GM23338 (cell line): ENCODE measurements around the gene DNAH17. TPM values are rescaled to one million over a fixed set of nuclear protein-coding genes. Genes with fewer than 3 reads are reported as not detected.

Source experiments
- ATAC-seq: fragments of 200-7000 bp; cut with Tn5 transposase; 3 replicates; pipeline ENCODE4 v1.9.1; 2020
- DNase-seq: peaks from one replicate; pipeline ENCODE4 v3.0.0-alpha.2; 2015; ENCODE audit warnings: low spot score
- H2AFZ ChIP-seq: fragments of 200-600 bp; sonication (generic); 2 replicates; pipeline ENCODE4 v1.8.0; 2016; ENCODE audit warnings: antibody characterized with exemption, mild to moderate bottlenecking, moderate library complexity
- H3F3A ChIP-seq: fragments of 200-600 bp; sonication (generic); replicated peaks from 2 replicates; pipeline ENCODE4 v1.8.0; 2017; ENCODE audit warnings: antibody characterized with exemption, mixed run types, low read depth
- H3K27ac ChIP-seq: fragments of 200-600 bp; sonication (generic); 2 replicates; pipeline ENCODE4 v1.6.1; 2016; ENCODE audit warnings: low read depth
- H3K27me3 ChIP-seq: fragments of 200-600 bp; sonication (generic); 2 replicates; pipeline ENCODE4 v1.8.0; 2016; ENCODE audit warnings: mild to moderate bottlenecking, mixed run types, moderate library complexity; ENCODE audit not compliant: insufficient read depth
- H3K36me3 ChIP-seq: fragments of 200-600 bp; sonication (generic); 2 replicates; pipeline ENCODE4 v1.8.0; 2016; ENCODE audit warnings: mild to moderate bottlenecking; ENCODE audit not compliant: insufficient read depth
- H3K4me1 ChIP-seq: fragments of 200-600 bp; sonication (generic); 2 replicates; pipeline ENCODE4 v1.8.0; 2016; ENCODE audit warnings: mild to moderate bottlenecking, moderate library complexity; ENCODE audit not compliant: insufficient read depth
- H3K4me2 ChIP-seq: fragments of 200-600 bp; sonication (generic); 2 replicates; pipeline ENCODE4 v1.7.1; 2017; ENCODE audit warnings: mixed run types
- H3K4me3 ChIP-seq: fragments of 200-600 bp; sonication (generic); 2 replicates; pipeline ENCODE4 v1.6.1; 2016; ENCODE audit warnings: mixed run types
- H3K79me2 ChIP-seq: fragments of 200-600 bp; sonication (generic); replicated peaks from 2 replicates; pipeline ENCODE4 v1.8.0; 2017; ENCODE audit warnings: mild to moderate bottlenecking; ENCODE audit not compliant: insufficient read depth
- H3K9me2 ChIP-seq: fragments of 200-600 bp; sonication (generic); 2 replicates; pipeline ENCODE4 v1.8.0; 2017; ENCODE audit not compliant: insufficient read depth
- H4K20me1 ChIP-seq: fragments of 200-600 bp; sonication (generic); replicated peaks from 2 replicates; pipeline ENCODE4 v1.8.0; 2017; ENCODE audit warnings: mild to moderate bottlenecking; ENCODE audit not compliant: insufficient read depth
- H3K27ac Mint-ChIP-seq: 2 replicates; pipeline ENCODE4 v1.8.0; 2020; ENCODE audit warnings: inconsistent platforms, mild to moderate bottlenecking, moderate library complexity, mixed read lengths
- H3K27me3 Mint-ChIP-seq: 3 replicates; pipeline ENCODE4 v1.8.0; 2022; ENCODE audit warnings: low read depth, mild to moderate bottlenecking, moderate library complexity, mixed read lengths, inconsistent platforms; ENCODE audit not compliant: insufficient read depth, poor library complexity
- H3K36me3 Mint-ChIP-seq: 3 replicates; pipeline ENCODE4 v1.8.0; 2021; ENCODE audit warnings: low read depth, mild to moderate bottlenecking, inconsistent platforms, moderate library complexity, mixed read lengths
- H3K4me1 Mint-ChIP-seq: 3 replicates; pipeline ENCODE4 v1.8.0; 2020; ENCODE audit warnings: mild to moderate bottlenecking, inconsistent platforms, mixed read lengths
- H3K4me3 Mint-ChIP-seq: 3 replicates; pipeline ENCODE4 v1.8.0; 2021; ENCODE audit warnings: moderate library complexity, mild to moderate bottlenecking, inconsistent platforms, mixed read lengths
- H3K9me3 Mint-ChIP-seq: 3 replicates; pipeline ENCODE4 v1.8.0; 2020; ENCODE audit warnings: moderate library complexity, mild to moderate bottlenecking, inconsistent platforms, mixed read lengths
- CTCF ChIP-seq, 2 experiments: fragments of 200-600 bp in 1 of 2; sonication (generic) in 1 of 2; conservative IDR thresholded peaks; 2 replicates each; pipeline versions ENCODE4 v1.5.1 to v1.6.1; 2016 to 2017; ENCODE audit warnings: antibody characterized with exemption in 2 of 2, low read depth in 2 of 2, mild to moderate bottlenecking in 2 of 2, moderate library complexity in 1 of 2
- ETS1 ChIP-seq: IDR thresholded peaks from 2 replicates; pipeline ENCODE4 v1.6.1; 2016; ENCODE audit warnings: antibody characterized with exemption
- ZNF114 ChIP-seq: fragments of 250-450 bp; sonication (Bioruptor Pico); IDR thresholded peaks from 2 replicates; pipeline ENCODE4 v1.5.0; 2020; ENCODE audit warnings: mild to moderate bottlenecking, moderate library complexity
- ZNF462 ChIP-seq: fragments of 250-450 bp; sonication (Bioruptor Pico); IDR thresholded peaks from 2 replicates; pipeline ENCODE4 v1.5.0; 2020; ENCODE audit warnings: mild to moderate bottlenecking, moderate library complexity
- polyA plus RNA-seq: library from polyadenylated mRNA; unstranded; fragments of >200 nt; fragmentation: Nextera tagmentation; extraction: Ambion mirVana; gene quantifications from 2 replicates; pipeline ENCODE4 v1.2.1, GENCODE V29; 2016
- total RNA-seq: library from RNA; depleted of rRNA; stranded (reverse); fragments of >200 nt; shearing (Covaris generic); gene quantifications from 2 replicates; pipeline ENCODE4 v1.2.3, GENCODE V29; 2014

DNAH17 gene
- total and polyA plus RNA-seq, 2 experiments from 2014 or later: 0.59 to 2.0 TPM

GRCh38 chr17:78544881-78545755 lies 32.1 kb downstream of the DNAH17 start (continued):
- TF ChIP-seq ZNF462 (CRISPR knock-in tag): no peak

DNA sequence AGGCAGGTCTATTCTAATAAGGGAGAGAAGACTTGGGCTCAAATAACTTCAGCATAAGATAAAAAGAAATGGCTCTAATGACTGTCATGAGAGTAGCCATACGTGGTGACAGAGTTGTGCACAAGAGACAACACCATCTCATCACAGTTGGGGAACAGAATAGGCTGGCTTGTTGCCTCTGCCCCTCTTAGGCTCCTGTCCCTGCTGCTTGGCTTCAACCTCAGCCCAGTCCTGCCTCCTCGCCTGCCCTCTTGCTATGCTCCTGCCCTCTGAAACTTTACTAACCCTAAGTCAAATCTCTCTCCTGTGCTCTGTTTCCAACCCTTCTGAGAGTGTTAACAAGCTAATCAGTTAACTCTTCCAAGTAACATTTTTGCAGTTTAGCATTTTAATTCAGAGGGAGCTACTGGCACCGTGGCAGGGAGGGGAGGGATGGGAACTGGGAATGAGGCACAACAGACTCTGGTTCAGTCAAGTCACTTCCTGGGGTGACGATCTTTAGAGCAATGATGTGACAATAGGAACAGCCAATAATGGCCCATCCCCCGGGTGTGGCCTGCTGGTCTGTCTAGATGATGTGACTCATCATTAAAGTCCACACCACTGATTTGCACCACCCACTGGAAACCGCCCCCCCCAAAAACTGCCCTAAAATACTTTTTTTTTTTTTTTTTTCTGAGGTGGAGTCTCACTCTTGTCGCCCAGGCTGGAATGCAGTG lies 35.5 kb downstream of the DNAH17 start:
- Mint-ChIP-seq H3K27me3 (peaks cover 5% of the 10 kb centered on the region), H3K9me3 (no peaks in the 10 kb centered on the region), H3K36me3 (no peaks in the 10 kb centered on the region), H3K4me1 (peaks cover 3% of the 10 kb centered on the region; the same call in 2 of the 3 replicates), H3K27ac (no peak overlapping the region), H3K4me3 (no peak overlapping the region)
- Histone ChIP-seq H3K4me1 (no peaks in the 10 kb centered on the region), H4K20me1 (no peaks in the 10 kb centered on the region), H3K36me3 (no peaks in the 10 kb centered on the region), H2AFZ (no peak overlapping the region), H3K4me3 (no peak overlapping the region), H3K4me2 (no peak overlapping the region), H3K79me2 (no peaks in the 10 kb centered on the region), H3F3A (no peaks in the 10 kb centered on the region), H3K27me3 (no peaks in the 10 kb centered on the region), H3K9me2 (no peaks in the 10 kb centered on the region), H3K27ac (no peak overlapping the region)
- TF ChIP-seq ZNF114 (no peak), CTCF (conservative IDR thresholded peaks at IDR 0.05; ENCODE audit: low read depth in 2 of 2) (no peak), ETS1 (no peak)
- DNase-seq (no peak), ATAC-seq (no peak)
